Vagina (tissue), 2 donors: Measurements from ENCODE around the gene BCL2L14. TPM values are rescaled to one million over a fixed set of nuclear protein-coding genes. Genes with fewer than 3 reads are reported as not detected.

Source experiments
- DNase-seq, 2 donors: peaks; one replicate each; pipeline ENCODE4 v3.0.0-alpha.2; 2017; ENCODE audit errors: extremely low spot score in 2 of 2
- H3K27ac ChIP-seq: fragments of 200-600 bp; sonication (generic); one replicate; pipeline ENCODE4 v1.5.1; 2019
- H3K27me3 ChIP-seq: fragments of 200-600 bp; sonication (generic); one replicate; pipeline ENCODE4 v1.5.1; 2019
- H3K36me3 ChIP-seq, 2 donors: fragments of 200-600 bp; sonication (generic); one replicate each; pipeline ENCODE4 v1.5.1; 2017 to 2019
- H3K4me1 ChIP-seq: fragments of 200-600 bp; sonication (generic); one replicate; pipeline ENCODE4 v1.5.1; 2019
- H3K4me3 ChIP-seq, 2 donors: fragments of 200-600 bp; sonication (generic); 1 replicate in 1 of 2; 2 replicates in 1 of 2; pipeline ENCODE4 v1.5.1; 2016 to 2019
- H3K9me3 ChIP-seq: fragments of 200-600 bp; sonication (generic); one replicate; pipeline ENCODE4 v1.5.1; 2019
- CTCF ChIP-seq, 3 experiments: fragments of 450-650 bp in 2 of 3; fragments of 200-600 bp in 1 of 3; sonication (generic) in 1 of 3; IDR thresholded peaks; one replicate each; pipeline ENCODE4 v1.5.1; 2017 to 2019; ENCODE audit warnings: antibody characterized with exemption in 3 of 3, mild to moderate bottlenecking in 2 of 3, moderate library complexity in 2 of 3
- POLR2A ChIP-seq, 2 donors: fragments of 450-650 bp; IDR thresholded peaks; one replicate each; pipeline ENCODE4 v1.6.1; 2017; ENCODE audit warnings: antibody characterized with exemption in 2 of 2, mild to moderate bottlenecking in 2 of 2, moderate library complexity in 2 of 2
- POLR2AphosphoS5 ChIP-seq, 2 donors: sonication (generic); formaldehyde crosslinking; IDR thresholded peaks; one replicate each; pipeline ENCODE4 v1.9.0; 2017; ENCODE audit warnings: antibody characterized with exemption in 2 of 2, mild to moderate bottlenecking in 2 of 2, low read depth in 1 of 2; ENCODE audit not compliant: insufficient read depth in 1 of 2
- intact Hi-C: fragments of 100-400 bp; cut with DNase I; formaldehyde crosslinking; loops from one replicate; pipeline ENCODE4 v1.15.1; 2023
- total RNA-seq: library from RNA; depleted of rRNA; stranded (reverse); fragments of >200 nt; gene quantifications from one replicate; pipeline ENCODE4 v1.2.3, GENCODE V29; 2016

Gene BCL2L14
- total RNA-seq, 1 donor from 2014 or later: not detected

DNA sequence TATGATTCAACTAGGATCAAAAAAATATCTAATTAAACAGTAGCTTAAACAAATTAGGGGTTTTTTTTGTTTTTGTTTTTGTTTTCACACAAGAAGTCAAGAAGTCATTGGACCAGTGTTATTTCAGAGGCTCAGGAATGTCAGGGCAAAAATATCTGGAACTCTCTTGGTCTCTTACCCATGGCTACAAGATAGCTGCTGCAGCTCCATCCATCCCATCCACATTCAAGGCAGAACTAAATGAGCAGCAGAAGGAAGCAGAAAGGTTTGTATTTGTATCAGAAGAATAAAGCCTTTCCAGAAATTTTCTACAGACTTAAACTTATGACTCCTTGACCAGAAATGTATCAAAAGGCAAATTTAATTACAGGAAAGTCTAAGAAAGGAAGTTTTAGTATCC lies 33.8 kb upstream of the BCL2L14 start:
- peaks cover 14% of the 10 kb centered on the region for H3K4me1 ChIP-seq
- no peaks in the 10 kb centered on the region for H3K27me3 ChIP-seq
- DNase-seq: no peak
- H3K9me3 ChIP-seq: no peaks in the 10 kb centered on the region
- H3K4me3 ChIP-seq: no peak overlapping the region
- intact Hi-C loops: loop anchor here (10.0 kb wide), 1 partner anchor 482 kb away; no protein-coding TSS in a partner anchor
- TF ChIP-seq POLR2A (IDR thresholded peaks at IDR 0.05): no peak
- no peak for TF ChIP-seq CTCF (IDR thresholded peaks at IDR 0.05)
- TF ChIP-seq POLR2AphosphoS5 (IDR thresholded peaks at IDR 0.05; ENCODE audit: insufficient read depth in 1 of 2, low read depth in 1 of 2): no peak
- H3K27ac ChIP-seq: no peak overlapping the region
- no peaks in the 10 kb centered on the region for H3K36me3 ChIP-seq

GRCh38 chr12:12039897-12040296 lies 30.8 kb upstream of the BCL2L14 start:
- intact Hi-C loops: loop anchor here (10.0 kb wide), 1 partner anchor 485 kb away; no protein-coding TSS in a partner anchor
- Histone ChIP-seq H3K27ac (no peak overlapping the region), H3K4me1 (no peaks in the 10 kb centered on the region), H3K4me3 (no peak overlapping the region), H3K36me3 (no peaks in the 10 kb centered on the region), H3K9me3 (no peaks in the 10 kb centered on the region), H3K27me3 (no peaks in the 10 kb centered on the region)
- no peak for DNase-seq
- TF ChIP-seq POLR2A (IDR thresholded peaks at IDR 0.05): no peak
- no peak for TF ChIP-seq POLR2AphosphoS5 (IDR thresholded peaks at IDR 0.05; ENCODE audit: insufficient read depth in 1 of 2, low read depth in 1 of 2)
- TF ChIP-seq CTCF (IDR thresholded peaks at IDR 0.05): no peak

- H3K27me3 ChIP-seq: no peaks in the 10 kb centered on the region
- no peak for DNase-seq
- no peaks in the 10 kb centered on the region for H3K36me3 ChIP-seq
- H3K27ac ChIP-seq: no peak overlapping the region
- H3K4me1 ChIP-seq: no peaks in the 10 kb centered on the region
- no peak for TF ChIP-seq POLR2AphosphoS5 (IDR thresholded peaks at IDR 0.05; ENCODE audit: insufficient read depth in 1 of 2, low read depth in 1 of 2)
- TF ChIP-seq POLR2A (IDR thresholded peaks at IDR 0.05): no peak
- no peak for TF ChIP-seq CTCF (IDR thresholded peaks at IDR 0.05)
- H3K9me3 ChIP-seq: no peaks in the 10 kb centered on the region
- H3K4me3 ChIP-seq: no peak overlapping the region
- intact Hi-C loops: no loop called here
Measured at GRCh38 chr12:12046401-12046800, 24.3 kb upstream of the BCL2L14 start.

GRCh38 chr12:12047682-12048081 lies 23.1 kb upstream of the BCL2L14 start:
- H3K4me3 ChIP-seq: no peak overlapping the region
- DNase-seq: no peak
- H3K9me3 ChIP-seq: no peaks in the 10 kb centered on the region
- H3K36me3 ChIP-seq: no peaks in the 10 kb centered on the region
- H3K27me3 ChIP-seq: no peaks in the 10 kb centered on the region
- H3K27ac ChIP-seq: no peak overlapping the region
- no peak for TF ChIP-seq POLR2A (IDR thresholded peaks at IDR 0.05)
- no peak for TF ChIP-seq CTCF (IDR thresholded peaks at IDR 0.05)
- TF ChIP-seq POLR2AphosphoS5 (IDR thresholded peaks at IDR 0.05; ENCODE audit: insufficient read depth in 1 of 2, low read depth in 1 of 2): no peak
- intact Hi-C loops: no loop called here
- H3K4me1 ChIP-seq: no peaks in the 10 kb centered on the region

- no peak for DNase-seq
- no peak for TF ChIP-seq POLR2A (IDR thresholded peaks at IDR 0.05)
- no peak for TF ChIP-seq POLR2AphosphoS5 (IDR thresholded peaks at IDR 0.05; ENCODE audit: insufficient read depth in 1 of 2, low read depth in 1 of 2)
- no peak for TF ChIP-seq CTCF (IDR thresholded peaks at IDR 0.05)
- H3K27ac ChIP-seq: no peak overlapping the region
- no peaks in the 10 kb centered on the region for H3K36me3 ChIP-seq
- H3K27me3 ChIP-seq: no peaks in the 10 kb centered on the region
- no peak overlapping the region for H3K4me3 ChIP-seq
- intact Hi-C loops: no loop called here
- H3K9me3 ChIP-seq: no peaks in the 10 kb centered on the region
- H3K4me1 ChIP-seq: no peaks in the 10 kb centered on the region
Measured at GRCh38 chr12:12048266-12048665, 22.5 kb upstream of the BCL2L14 start.
